SK-N-DZ (cell line): ENCODE data around the gene MGP.

Source experiments
- DNase-seq: peaks from one replicate; pipeline ENCODE4 v3.0.0-alpha.2; 2015; ENCODE audit warnings: low spot score

The MGP gene

GRCh38 chr12:14868916-14869506, 16.6 kb downstream of the MGP start:
- DNase-seq: no peak

- no peak for DNase-seq
These were observed 25.2 kb downstream of the MGP start for GRCh38 chr12:14860490-14860889.

- no peak for DNase-seq
These were observed 27.1 kb downstream of the MGP start for GRCh38 chr12:14858513-14858912.

- DNase-seq: no peak
These were observed 31.0 kb downstream of the MGP start for GRCh38 chr12:14854586-14855183.

- DNase-seq: peak; percentile 69
These were observed 31.7 kb downstream of the MGP start for GRCh38 chr12:14853961-14854360.

- DNase-seq: no peak
These were observed 32.8 kb downstream of the MGP start for GRCh38 chr12:14852880-14853279.

- DNase-seq: no peak
These were observed 34.6 kb downstream of the MGP start for GRCh38 chr12:14850929-14851663.

DNA sequence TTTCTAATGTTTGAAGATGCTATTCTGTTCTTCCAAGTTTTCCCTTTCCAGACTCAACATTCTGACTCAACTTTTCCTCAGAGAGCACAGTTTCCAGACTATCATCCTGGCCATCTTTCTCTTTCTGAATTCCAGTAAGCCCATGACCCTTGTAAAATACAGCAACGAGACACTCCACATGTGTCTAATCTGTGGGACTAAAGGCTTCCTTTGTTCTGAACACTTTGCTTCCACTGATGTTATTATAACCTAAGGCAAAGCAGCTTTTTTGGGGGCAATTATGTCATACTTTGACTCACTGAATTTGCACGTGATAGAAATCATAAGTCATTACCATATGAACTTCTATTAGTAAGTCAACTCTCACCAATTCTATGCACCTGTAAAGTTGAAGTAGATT, 36.0 kb downstream of the MGP start:
- DNase-seq: no peak

GRCh38 chr12:14846876-14847580, 38.6 kb downstream of the MGP start:
- no peak for DNase-seq

DNA sequence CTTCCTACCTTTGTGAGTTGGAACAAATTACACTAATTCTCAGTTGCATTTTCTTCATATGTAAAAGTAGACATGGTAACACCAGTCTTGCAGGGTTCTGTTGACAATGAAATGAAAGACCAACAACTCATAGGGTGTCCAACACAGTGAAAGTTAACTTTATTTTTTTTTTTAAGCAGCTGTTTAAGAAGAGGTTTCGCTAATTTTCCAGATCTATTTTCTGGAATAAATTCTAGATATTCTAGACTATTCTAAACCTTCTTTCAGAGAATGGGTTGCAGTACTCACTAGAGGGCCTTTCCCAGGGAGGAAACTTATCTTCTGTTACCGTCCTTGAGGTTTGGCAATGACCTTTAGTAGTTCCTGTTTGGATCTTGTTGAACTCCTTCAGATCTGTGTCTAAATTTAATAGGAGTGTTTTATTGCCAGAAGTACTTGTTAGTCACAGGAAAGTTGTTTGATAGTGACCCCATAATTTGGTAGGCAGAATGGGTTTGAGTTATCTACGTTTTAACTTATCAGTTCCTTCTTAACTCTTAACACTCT, 39.5 kb downstream of the MGP start:
- DNase-seq: no peak

DNA sequence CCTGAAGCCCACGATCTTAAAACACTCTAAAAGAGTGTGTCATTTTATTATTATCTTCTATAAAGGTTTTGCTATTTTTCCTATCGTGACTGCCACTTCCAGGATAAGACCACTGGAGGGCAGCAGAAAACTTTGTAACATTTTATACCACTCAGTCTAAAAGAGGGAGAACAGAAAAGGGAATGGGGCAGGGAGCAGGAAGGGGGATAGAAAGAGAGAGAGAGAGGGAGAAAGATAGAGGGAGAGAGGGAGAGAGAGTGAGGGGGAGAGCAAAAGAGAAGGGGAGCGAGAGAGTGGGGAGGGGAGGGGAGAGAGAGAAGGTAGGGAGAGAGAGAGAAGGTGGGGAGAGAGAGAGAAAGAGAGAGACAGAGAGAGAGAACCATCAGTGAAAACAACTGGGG, 40.3 kb downstream of the MGP start:
- DNase-seq: peak; percentile 69

DNA sequence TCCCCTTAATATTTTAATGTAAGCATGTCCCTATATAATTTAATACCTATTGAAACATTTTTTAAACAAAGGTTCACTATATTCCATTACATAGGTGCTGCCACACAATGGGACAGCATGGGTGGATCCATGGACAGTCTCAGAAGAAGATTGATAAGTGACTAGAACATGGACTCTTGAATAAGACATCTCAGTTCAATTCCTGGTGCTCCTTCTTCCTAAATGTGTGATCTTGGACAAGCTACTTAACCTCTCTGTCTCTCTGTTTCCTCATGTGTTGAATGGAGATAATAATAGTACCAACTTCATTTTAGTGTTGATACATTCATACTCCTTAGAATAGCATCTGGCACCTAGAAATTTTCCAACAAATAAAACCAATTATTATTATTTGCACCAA, 41.3 kb downstream of the MGP start:
- no peak for DNase-seq

GRCh38 chr12:14843425-14843887, 42.2 kb downstream of the MGP start, which contains the start of gene ART4:
Gene ART4, minus strand, starts transcription at chr12:14843526. Its CDS starts 413 bp downstream, at chr12:14843113.
- DNase-seq: no peak

- DNase-seq: no peak
These were observed 43.3 kb downstream of the MGP start for GRCh38 chr12:14842315-14842714.

DNA sequence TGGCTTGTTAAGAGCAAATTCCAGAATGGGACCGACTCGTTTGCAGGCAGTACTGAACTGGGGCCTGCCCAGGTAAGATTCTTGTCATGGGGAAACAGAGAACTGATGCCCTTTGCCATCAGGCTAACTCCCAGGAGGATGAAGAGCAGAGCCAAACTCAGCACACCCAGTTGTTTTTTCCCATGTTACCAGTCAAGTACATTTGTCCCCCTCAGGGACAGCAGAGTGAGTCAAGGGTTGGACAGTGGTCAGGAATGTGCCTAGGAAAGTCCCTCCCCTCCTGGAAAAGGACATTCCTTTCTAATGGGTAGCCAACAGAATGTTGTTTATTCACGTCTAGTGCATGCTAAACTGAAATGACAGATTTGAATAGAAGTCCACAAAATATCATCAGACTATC, 43.9 kb downstream of the MGP start:
- DNase-seq: no peak

GRCh38 chr12:14840616-14841015, 45.0 kb downstream of the MGP start:
- DNase-seq: no peak

DNA sequence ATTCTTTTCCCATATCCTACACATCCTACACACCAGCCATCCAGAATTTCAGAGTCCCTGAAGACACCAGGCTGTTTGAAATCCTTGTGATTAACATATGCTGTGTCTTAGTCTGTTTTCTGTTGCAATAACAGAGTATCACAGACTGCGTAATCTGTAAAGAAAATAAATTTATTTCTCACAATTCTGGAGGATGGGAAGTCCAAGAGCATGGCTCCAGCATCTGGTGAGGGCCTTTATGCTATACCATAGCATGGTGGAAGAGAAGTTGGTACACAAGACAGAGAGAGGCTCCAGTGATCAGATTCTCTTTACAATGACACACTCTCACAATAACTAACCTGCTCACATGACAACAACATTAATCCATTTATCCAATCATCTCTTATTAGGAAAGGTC, 46.4 kb downstream of the MGP start:
- DNase-seq: no peak

DNA sequence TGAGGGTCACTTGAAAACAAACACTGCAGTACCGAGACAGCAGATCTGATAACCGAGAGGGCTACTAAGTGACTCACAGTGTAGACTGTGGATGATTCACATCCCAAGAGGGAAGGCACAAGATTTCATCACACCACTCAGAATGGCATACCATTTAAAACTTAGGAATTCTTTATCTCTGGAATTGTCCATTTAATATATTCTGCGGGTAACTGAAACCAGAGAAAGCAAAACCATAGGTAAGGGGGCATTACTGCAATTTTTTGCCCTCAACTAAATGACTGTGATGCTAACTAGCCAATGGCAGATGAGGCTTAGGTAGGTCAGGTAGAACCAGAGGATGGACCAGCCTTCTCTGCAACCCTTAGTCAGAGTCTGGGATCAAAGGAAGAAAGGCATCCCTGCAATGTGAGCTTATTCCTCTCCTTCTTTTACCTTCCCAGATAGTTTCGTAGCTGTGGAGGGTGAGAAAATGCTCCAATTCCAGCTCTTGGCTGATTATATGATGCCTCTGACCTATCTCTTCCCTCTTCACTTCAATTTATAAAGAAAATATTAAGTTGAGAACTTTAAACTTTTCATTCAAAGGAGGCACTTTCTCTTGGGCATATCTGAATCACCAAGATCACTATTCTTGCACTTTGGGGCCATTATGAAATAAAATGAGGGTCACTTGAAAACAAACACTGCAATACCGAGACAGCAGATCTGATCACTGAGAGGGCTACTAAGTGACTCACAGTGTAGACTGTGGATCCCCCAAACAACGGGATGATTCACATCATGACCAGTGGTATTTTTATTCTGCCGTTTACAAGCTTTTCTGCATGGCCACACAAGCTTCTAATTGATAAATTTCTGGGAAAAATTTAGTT, 49.1 kb downstream of the MGP start:
- no peak for DNase-seq

- DNase-seq: no peak
These were observed 51.1 kb downstream of the MGP start for GRCh38 chr12:14834509-14834908.

- DNase-seq: no peak
These were observed 51.7 kb downstream of the MGP start for GRCh38 chr12:14833952-14834351.

- DNase-seq: no peak
These were observed 52.3 kb downstream of the MGP start for GRCh38 chr12:14833336-14833735.
